Measurements from ENCODE around the gene CUTC.

CUTC gene

GRCh38 chr10:99784727-99785441, 52.9 kb downstream of the CUTC start:
- no peak for FAIRE-seq

DNA sequence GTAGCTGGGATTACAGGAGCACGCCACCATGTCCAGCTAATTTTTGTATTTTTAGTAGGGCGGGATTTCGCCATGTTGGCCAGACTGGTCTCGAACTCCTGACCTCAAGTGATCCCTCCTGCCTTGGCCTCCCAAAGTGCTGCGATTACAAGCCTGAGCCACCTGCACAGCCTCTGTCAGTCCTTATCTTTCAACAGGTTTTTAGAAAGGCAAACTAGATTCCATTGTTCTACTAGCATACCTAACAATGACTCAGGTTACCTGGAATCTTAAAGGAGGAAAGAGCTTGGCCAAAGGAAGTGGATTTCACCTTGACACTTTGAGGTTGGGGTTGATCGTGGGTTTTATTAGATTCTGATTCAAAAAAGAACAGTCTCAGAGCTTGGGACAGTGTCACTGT, 53.6 kb downstream of the CUTC start:
- no peak for FAIRE-seq

- no peak for FAIRE-seq
Measured at GRCh38 chr10:99787311-99787710, 55.3 kb downstream of the CUTC start.

DNA sequence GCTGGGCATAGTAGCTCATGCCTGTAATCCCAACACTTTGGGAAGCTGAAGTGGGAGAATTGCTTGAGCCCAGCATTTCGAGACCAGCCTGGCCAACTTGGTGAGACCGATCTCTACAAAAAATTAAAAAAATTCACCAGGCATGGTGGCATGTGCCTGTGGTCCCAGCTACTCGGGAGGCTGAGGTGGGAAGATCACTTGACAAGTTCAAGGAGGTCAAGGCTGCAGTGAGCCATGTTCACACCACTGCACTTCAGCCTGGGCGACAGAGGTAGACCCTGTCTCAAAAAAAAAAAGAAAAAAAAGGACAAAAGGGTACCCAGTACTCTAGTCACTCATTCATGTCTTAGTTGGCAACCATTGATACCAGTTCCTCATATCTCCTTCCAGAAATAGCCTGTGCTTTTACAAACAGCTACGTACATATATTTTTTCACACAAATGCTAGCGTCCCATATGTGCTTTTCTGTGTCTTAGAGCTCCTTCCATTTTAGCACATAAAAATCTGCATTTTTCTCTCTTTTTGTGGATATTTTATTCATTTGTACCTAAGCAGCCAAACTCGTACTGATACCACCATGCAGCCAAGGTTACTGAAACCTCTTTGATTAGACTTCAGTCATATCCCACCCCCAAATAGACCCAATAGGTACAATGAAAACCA, 55.9 kb downstream of the CUTC start:
- no peak for FAIRE-seq

DNA sequence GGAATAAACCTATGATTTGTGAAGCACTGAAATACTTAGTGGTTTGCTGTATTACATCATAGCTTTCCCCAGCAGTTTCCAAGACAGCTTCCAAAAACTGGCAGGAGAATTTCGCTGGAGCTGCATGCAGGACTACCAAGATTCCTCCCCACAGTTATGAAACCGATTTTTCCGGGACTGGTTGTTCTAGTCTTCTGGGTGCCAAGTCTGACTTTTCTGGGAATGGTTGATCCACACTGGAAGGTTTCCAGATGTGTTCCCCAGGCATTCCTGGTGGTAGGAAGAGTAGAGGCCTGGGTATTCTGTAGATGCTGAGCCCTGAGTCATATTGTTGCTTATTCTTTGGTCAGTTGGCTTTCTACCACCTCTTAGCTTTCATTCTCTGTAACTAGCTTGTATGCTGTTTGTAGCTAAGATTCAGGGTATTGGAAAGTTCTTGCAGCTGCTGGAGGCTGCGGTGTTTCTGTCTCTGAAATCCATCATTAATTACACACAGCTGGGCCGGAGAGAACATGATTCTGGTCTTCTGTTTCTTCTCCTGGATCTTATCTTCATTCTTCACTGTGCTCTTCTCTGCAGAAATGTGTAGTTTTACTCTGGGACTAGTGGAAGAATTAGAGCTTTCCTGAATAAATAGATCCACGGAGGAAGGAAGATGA, 56.7 kb downstream of the CUTC start:
- no peak for FAIRE-seq

- no peak for FAIRE-seq
Measured at GRCh38 chr10:99791831-99792230, 59.8 kb downstream of the CUTC start.

- FAIRE-seq: no peak
Measured at GRCh38 chr10:99793819-99794218, 61.8 kb downstream of the CUTC start.

GRCh38 chr10:99796928-99797327, 64.9 kb downstream of the CUTC start:
- FAIRE-seq: no peak

DNA sequence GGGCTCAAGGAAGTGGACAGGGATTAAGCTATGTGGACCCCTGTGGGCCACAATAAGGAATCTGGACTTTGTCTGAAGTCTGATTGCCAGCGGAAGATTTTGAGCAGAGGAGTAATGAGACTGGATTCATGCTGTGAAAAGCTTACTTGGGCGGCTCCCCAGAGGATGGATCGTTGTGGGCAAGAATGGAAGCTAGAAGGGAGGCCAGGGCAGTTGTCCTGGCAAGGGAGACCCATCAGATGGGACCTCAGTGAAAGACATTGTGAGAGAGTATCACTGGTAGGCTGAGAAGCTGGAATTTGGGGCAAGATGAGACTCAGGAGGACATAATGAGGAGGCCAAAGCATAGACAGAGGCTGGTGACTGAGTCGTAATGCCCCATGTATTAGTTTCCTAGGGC, 66.0 kb downstream of the CUTC start:
- no peak for FAIRE-seq

- no peak for FAIRE-seq
Measured at GRCh38 chr10:99798920-99799319, 66.9 kb downstream of the CUTC start.

DNA sequence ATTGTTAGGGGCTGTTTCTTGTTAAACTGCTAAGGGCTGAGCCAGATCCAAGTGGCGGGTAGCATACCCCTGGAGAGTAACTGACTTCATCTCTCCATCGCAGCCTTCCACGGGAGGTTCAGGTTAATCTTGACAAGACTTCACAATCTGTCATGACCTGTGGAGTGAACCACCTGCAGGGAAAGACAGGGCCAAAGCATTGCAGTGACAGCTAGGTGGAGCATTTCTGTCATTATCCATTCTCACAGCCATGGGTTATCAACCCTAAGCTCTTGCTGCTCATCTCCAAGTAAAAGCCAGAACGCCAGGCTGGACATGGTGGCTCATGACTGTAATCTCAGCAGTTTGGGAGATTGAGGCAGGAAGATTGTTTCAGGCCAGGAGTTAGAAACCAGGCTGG, 67.6 kb downstream of the CUTC start:
- FAIRE-seq: no peak

GRCh38 chr10:99804471-99804870, 72.4 kb downstream of the CUTC start:
- no peak for FAIRE-seq

DNA sequence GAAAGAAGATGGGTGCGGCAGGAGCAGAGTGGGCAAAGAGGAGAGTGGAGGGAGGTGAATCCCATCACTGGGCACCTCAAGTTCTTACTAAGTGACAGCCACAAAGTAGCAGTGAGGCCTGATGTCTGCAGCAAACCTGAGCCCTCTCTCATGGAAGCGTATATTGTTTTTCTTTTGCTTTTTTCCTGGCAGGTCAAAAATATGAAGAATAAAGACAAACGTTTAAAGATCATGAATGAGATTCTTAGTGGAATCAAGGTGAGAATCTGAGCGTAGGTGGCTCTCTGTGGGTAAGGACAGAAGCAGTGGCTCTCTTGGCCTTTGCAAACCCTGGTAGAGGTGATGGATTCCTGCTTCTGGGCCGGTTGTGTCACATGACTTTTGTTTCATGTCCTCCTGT, 73.2 kb downstream of the CUTC start:
- FAIRE-seq: no peak

All from endometrium (tissue), 2 donors.